Fibroblast of lung (primary cell): ENCODE measurements around the gene ABCC5.

Source experiments
- CTCF ChIP-seq, 2 donors: IDR thresholded peaks in 1 of 2; conservative IDR thresholded peaks in 1 of 2; 1 replicate in 1 of 2; 2 replicates in 1 of 2; pipeline ENCODE4 v1.5.1; 2011 to 2012; ENCODE audit warnings: low read length in 2 of 2, control low read depth in 1 of 2, inconsistent platforms in 1 of 2, low read depth in 1 of 2, mild to moderate bottlenecking in 1 of 2
- EZH2 ChIP-seq: IDR thresholded peaks from 2 replicates; pipeline ENCODE4 v1.5.1; 2012; ENCODE audit warnings: low read length, control low read depth, mild to moderate bottlenecking; ENCODE audit errors: missing control alignments

DNA sequence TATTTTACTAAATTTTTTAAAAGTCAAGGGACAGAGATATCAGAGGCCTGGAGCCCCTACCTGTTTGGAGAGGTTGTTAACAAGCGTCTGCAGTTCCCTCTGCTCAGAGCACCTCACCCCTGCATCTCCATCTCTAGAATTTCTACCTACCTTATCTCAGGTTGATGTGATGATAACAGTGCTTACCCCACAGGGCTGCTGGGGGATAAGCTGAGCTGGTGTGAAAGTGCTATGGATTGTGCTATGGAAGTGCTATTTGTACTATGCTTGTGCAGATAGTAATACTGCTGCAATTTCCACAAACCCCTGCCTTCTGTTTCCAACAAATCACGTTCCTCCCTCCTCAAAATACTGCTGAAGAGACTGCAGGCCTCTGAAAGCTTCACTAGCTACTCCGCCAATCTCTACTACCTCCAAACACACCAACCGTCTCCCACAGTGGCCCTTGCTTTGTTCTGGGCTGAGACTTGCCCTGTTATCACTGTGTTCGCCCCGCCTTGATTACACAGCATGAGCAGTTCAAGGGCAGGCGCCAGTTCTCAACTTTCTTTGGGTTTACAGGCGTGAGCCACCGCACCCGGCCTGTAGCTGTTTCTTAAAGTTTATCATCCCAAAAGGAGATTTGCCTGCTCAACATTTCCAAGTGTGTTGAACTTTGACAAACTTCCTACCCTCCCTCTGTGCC lies 104.6 kb downstream of the ABCC5 start:
- TF ChIP-seq CTCF (conservative IDR thresholded peaks at IDR 0.05 in 1 of 2, IDR thresholded peaks at IDR 0.05 in 1 of 2; ENCODE audit: low read depth in 1 of 2, low read length in 2 of 2) (no peak), EZH2 (no peak)
